Activated naive CD4-positive, alpha-beta T cell (primary cell): Measurements from ENCODE around the gene RPS15A.

ENCODE experiments used
- DNase-seq, 4 experiments: peaks; one replicate each; lab custom pipeline; 2025; lab: John Stamatoyannopoulos, UW

The RPS15A gene

DNA sequence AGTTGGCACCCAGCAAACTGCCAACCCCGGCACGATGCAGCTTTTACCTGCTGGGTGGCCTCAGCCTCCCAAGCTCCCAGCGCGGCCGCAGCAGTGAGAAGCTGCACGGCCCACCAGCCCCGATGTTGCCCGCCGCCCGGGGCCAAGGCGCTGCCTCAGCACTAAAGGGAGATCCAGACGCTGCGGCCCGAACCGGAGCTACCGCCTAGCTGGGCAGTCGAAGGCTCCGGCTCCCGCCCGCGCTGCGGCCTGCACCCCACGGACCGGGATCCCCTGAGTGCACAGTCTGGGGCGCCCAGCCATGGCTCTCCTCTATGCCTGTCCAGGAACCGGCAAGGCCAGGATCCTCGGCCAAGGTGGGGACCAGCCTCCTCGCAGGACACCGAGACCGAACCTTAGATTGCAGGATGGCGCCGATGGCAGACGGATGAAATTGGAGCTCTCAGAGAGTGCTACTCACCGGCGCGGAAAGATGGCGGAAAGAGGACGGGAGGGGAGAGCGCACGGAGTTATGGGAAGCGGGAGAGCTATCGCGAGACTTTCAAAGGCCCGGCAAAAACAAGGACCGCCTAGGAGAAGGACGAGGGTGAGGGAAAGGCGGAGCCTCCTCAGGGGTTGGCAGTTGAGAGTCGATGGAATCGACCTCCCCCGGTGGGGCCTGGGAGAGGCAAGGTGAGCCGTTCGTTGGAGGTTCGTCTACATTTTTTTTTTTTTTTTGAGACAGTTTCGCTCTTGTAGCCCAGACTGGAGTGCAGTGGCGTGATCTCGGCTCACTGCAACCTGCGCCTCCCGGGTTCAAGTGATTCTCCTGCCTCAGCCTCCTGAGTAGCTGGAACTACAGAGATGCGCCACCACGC, at the start of gene RPS15A:
RPS15A (minus strand) TSS at position 485 of the 857 bp plus-strand sequence. CDS start 1,221 bp downstream, outside the sequence.
- DNase-seq, result peak; percentile 73 to 83 (median 76)

DNA sequence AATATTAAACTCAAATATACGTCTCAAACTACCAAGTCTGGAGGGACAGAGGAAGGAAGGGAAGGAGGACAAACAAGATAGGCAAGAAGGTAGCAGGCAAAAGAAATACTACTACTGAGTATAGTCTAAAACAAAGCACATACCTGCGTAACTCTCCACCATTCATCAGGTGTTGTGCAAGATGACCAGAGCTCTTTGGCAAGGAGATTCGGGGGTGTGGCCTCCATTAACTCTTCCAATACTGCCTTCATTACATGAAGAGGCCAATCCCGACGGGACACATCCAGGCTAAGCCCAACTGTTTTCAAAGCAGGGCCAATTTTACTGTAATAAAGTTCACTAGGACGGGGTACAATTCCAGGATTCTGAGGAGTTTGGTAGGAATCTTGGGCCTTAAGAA, 49.4 kb upstream of the RPS15A start:
- DNase-seq, result no peak

DNA sequence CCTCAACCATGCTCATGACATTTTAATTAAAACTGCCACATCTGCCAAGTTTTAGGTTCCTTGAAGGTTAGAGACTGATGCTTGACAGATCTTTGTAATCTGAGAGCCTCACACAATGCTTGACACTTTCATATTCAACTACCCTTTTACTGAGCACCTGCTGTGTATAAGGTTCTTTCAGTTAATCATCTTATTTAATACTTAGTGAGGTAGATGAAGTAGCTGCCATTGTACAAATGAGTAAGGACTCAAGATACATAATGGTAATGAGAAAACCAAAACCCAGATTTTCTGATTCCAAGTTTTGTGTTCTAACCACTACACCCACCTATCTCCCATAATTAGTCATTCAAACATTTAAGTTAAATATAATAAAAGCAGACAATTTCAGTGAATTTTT, 46.6 kb upstream of the RPS15A start:
- DNase-seq, result no peak

DNA sequence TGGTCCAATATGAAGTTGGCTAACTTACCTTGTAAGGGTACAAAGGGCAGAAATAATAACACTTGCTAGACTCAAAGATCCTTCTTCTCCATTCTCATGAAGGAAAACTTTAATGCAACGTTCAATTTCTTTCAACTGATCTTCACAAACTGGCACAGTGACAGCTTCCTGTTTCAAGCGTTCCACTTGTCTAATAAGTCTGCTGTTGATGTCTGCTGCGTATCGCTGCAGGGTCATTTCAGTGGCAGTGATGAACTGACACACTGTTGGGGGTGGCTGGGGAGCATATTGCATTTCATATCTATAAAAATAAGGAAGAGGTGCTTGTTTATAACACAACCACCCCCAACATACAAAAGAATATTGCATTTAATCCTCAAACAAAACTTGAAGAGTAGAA, 44.7 kb upstream of the RPS15A start:
- DNase-seq, result no peak

DNA sequence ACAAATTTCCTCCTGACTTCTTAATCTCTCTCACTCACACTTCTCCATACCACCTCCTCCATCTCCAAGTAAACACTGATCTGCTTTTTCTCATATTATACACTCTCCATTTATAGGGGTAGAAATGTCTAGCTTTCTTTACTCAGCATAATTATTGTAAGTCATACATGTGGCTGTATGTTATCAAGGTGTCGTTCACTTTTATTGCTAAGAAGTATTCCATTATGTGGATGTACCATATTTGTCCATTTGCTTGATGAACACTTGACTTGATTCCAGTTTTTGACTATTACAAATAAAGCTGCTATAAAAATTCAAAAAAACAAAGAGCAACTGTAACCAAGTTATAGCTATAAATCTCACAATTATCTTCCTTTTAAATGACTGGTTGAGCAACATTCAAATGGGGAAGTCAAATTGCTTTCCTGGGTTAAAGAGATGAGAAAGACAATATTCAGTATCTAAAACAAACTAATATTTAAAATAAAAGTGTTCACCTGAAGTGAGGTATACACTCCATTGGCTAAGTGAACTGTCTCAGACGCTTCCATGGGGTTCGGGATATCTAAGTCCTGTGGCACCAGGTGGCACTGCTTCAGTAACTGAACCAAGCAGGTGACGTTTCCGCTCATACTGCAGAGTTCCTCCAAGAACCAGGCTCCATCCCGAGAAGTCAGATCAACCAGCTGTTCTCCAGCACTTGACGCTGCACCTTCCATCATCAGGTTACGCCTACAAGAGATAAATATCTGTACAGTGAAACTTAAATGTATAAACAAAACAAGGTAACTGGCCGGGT, 43.8 kb upstream of the RPS15A start:
- no peak for DNase-seq

DNA sequence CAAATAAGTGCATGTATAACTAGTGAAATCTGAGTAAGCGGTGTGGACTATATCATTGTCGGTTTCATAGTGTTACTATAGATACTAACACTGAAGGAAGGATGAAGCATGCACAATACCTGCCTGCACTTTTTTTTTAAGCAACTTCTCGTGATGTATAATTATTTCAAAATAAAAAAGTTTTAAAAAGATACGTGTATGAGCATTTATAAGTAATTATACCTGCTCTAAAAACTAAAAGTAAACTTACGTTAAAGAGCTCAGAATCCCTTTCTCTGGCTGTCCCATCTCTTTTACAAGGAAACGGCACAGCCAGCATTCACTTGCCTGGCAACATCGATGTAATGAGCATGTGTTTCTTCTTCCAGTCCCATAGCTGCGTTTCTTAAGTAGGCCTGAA, 42.5 kb upstream of the RPS15A start:
- DNase-seq, result no peak

DNA sequence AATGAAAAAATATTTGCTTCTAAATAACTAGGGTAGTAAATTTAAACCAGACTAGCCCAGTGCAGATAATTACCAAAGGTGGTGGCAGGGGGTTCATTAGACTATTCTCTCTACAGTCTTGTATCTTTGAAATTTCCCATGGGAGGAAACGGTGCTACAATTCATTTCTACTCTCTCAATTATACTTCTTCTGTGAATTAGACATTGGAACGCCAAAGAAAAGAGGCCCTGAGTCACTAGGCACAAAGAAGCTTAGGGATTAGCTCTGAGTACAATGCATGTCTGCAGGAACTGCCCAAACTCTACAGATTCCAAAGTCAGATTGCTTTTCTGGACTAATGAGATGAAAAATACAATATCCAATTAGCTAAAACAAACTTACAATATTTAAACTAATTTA, 41.9 kb upstream of the RPS15A start:
- no peak for DNase-seq

DNA sequence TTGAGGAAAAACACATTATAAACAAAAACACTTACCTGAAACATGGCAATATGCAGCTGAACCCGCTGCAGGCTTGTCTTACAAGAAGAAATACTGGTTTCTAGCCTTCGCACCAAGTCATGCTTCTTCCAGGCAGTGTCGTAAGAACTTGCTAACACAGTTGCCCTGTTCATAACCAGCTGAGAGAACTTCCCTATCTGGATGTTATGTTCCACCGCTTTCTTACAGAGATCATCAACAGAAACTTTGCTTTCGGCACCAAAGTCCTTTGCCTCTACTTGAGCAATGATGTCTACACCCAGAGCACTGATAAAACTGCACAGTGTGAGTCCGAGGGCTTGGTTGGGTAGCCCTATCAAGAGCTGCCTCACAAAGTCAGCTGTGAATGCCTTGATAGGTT, 39.1 kb upstream of the RPS15A start:
- DNase-seq, result no peak

DNA sequence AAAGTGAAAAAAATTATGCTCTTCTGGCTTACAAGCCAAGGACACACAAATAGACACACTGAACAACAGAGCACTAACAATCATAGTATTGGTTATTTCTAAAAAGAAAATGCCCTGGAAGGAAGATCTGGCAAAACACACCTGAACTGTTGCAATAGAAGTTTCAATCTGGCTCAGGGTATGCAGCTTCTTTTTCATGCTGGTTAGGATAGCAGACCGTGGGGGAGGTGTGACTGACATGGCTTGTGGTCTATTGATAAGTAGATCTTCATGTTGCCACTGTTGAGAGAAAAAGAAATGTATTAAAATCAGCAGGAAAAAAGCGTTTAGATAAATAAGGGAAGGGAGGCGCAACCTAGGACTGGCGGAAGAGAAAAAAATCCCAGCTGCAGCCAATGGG, 37.8 kb upstream of the RPS15A start:
- no peak for DNase-seq

DNA sequence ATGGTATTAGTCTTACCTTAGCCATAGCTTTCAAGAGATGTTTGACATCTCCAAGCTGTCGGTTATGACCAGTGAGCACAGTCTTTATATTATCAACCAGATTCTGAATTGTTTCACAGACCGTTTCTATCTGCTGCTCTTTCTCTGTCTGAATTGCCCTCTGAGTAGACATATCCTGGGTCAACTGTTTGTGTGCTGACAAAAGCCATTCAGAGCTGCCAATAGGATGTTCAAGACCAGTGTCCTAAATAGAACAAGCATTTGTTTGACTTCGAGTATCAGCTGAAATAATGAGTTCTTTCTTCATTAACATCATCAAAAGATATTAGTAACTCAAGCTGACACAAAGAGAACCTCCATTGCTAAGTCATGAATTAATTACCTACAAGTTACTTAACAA, 26.2 kb upstream of the RPS15A start:
- no peak for DNase-seq

DNA sequence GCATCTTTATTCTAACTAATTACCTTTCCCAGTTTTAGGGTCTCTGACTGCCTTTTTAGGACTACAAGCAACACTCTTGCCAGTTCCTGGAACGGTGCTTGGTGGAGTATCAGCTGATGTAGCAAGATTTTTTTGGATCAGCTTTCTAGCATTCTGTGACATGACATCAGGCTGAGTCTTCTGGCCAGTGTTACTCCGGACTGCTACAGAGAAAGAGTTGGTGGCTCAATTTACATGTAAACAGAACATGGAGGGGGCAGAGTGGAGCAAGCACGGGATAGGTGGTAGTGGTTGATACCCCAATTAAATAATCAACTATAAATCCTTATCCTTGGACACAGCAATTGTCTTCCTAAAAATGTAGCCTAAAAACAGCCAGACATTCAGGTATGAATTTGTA, 21.8 kb upstream of the RPS15A start:
- no peak for DNase-seq

DNA sequence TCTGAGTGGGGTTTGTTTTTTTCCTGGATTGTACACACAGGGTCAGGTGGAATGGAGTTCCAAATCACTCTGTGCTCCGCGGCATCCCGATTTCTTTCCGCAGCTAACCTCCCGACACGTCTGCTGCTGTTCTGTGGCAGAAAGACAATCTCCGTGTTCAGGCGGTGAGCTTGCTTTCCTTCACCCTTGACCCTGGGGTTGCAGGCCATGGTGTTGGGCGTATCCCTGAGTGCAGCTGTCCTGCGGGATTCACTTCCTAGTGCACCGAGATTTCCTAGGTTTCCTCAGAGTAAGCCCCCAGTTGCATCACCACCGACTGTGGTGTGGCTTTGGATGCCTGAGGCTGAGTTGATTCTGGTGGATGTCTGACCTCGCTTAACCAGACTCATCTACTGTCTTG, 19.0 kb upstream of the RPS15A start:
- DNase-seq, result no peak

DNA sequence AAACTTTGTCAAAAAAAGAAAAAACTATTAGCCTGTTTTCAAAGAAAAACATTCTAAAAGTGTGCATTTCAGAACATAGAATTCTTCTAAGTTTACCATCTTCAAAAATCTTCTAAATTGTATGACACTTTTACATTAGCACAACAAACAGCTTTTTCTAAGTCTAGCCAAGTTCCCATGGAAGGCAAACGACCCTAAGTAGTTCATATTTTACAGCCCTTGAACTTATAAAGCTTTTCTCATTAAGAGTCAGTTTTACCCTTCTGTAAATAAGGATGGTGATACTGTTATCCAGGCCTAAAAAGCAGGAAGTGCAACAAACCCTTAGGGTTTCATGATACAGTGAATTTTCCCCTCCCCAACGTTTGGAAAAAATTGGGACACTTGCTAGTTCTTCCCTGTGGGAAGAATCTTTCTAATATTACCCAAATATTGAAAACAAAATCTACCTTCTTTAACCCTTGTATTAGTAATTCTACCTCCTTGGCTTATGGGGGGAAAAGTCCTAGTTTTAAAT, 15.2 kb upstream of the RPS15A start:
- DNase-seq, result no peak

DNA sequence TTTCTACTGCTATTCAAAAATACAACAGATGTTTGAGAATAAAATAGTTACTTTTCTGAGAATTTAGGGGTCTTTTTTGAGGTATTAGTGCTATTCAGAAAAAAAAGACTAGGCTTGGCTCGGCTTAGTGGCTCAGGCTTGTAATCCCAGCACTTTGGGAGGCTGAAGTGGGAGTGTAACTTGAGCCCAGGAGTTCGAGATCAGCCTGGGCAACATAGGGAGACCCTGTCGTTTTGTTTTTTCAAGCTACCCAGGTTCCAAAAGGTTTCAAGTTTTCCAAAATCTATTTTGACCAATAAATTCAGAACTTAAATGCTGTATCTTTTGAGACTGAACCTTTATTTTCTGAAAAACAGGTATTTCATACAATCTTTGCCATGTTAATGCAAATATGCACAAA, 14.4 kb upstream of the RPS15A start:
- DNase-seq, result no peak

DNA sequence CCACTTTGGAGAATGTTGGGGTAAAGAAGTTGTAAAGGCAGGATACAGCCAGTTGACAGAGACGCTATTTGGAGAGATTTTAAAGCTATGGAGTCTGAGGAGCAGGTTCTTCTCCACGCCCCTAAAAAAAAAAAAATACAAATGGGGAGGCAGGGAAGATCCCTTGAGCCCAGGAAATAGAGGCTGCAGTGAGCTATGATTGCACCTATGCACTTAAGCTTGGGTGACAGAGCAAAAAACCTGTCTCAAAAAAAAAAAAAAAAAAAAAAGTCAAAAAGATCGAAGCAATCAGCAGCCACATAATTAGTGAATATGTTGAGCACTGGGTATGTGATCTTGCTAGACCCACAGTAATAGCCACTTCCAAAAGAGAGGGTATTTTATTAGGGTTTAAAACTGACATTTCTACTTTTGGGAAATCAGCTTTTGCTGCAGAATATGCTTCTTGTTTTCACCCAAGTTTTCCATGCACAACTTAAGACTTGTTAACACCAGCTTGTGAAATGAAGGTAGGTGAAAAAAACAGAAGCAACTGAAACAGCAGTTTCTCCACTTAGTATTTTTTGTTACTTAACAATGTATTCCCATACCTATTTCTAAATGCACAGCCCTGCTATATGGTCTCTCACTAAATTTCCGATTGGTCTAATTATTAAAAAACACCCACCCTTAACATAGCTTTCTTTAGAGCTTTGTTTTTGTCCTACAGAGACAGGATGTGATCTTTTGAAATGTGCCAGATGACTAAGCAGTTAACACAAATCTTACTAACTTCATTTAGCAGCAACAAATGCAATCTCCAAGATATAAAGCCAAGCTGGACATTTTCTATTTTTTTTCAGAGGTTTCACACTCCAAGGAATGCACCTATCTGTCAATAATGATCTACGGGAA, 13.7 kb upstream of the RPS15A start:
- no peak for DNase-seq

DNA sequence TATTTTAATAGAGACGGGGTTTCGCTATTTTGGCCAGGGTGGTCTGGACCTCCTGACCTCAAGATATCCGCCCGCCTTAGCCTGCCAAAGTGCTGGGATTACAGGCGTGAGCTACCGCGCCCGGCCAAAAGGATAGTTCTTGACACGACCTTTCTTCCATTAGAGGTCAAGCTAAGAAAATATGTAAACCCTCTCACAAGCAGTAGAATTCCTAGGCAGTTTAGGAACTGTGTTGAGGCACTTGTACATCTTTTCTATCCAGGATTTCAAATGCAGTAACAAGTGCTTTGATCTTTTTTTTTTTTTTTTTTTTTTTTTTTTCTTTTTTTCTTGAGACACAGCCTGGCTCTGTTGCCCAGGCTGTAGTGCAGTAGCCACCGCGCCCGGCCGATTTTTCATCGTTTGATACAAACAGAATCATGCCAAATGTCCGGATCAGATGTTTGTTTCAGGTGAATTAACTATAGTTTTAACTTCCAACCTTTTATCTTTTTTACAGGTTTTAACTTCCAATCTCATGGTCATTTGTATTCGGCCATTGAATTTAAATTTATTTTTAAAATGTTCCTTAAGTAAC, 12.7 kb upstream of the RPS15A start:
- DNase-seq, result no peak

DNA sequence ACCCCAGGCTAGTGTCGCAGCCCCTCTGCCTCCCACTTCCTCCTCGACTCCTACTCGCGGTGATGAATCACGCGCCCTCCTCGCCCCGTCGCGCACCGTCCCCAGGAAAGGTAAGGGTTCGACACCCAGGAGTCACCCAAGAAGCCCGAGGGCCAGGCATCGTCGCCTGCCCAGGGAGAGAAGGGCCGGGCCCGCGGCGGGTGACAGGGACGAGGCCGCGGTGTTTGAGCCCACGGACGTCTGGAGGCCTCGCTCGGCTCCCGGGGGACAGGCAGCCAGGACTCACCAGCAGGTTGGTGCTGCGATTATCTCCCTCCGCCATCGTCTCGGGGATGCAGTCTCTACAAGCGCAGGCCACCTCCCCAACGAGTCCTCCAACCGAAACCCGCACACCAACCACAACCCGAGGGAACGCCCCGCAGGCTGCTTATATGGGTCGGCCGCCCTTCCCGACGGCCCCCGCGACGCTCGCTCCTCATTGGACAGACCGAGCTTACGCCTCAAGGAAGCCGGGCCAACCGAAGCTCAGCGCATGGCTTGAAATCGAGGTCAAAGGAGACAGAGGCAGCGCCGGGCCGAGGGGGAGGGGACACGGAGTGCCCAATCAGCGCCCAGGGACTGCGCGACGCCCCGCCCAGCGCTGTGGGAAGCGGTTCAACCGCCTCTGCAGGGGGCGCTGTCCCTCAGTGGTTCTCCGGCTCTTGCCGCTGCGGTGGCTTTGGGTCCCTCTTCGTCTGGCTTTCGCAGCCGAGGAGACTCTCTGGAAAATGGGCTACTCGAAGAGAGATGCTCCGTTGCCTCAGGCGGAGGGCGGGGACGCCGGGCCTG, 11.2 kb upstream of the RPS15A start, which contains the start of gene ARL6IP1:
ARL6IP1 (minus strand) TSS at position 405 of the 828 bp plus-strand sequence; CDS start at position 322, 83 bp downstream.
- DNase-seq, result peak; percentile 96 to 100 (median 98)

DNA sequence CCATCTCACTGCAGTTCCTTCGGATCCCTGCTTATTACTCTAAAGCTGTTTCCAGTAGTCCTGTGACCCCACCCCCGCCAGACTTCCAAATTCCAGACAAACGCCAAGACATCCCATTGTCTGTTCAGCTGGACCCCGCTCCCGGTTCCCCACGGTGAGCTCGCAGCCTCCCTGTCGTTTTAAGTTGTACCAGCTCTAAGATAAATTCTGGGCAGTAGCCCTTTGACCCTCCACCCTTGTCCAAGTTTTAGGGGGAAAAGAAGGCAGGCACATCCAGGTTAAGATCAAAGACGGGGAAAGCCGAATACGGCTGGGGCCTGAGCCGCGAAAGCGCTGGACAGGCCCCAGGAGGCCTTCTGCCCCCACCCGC, 10.6 kb upstream of the RPS15A start:
- DNase-seq, result no peak

DNA sequence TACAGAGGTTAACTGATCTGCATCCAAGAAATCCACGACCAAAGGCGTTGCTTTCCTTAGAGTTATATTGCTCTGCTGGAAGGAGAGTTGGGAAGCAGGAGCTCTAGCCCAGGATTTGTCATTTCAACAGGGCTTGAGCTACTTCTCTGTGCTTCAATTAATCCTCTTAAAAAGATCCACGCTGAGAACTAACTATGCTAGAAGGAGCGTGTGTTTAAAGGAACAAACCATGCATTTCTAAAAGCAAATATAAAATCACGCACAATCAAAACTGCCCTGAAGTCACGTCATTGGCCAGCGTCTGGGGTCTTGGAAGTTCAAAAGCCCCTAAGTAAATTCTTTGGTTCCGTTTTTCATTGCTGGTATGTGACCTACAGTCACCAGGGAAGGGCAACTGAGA, 10.2 kb upstream of the RPS15A start:
- DNase-seq, result no peak

DNA sequence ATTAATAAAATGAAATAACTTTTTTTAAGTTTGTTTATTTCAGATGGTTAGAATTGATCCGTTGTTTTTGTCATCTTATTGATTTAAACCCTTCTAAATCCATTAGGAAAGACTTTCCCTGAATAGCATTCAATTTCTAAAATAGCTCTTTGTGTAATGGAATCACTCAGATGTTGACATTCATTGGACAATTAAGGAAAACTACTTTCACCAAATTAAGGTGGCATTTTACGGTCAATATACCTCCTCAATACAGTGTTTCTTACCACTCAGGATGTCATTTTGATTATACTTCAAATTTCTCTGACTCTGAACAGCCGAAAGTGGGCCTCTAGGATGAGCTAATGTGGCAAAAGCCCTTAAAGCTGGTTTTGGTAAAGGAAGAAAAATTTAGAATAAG, 9.4 kb upstream of the RPS15A start:
- no peak for DNase-seq

DNA sequence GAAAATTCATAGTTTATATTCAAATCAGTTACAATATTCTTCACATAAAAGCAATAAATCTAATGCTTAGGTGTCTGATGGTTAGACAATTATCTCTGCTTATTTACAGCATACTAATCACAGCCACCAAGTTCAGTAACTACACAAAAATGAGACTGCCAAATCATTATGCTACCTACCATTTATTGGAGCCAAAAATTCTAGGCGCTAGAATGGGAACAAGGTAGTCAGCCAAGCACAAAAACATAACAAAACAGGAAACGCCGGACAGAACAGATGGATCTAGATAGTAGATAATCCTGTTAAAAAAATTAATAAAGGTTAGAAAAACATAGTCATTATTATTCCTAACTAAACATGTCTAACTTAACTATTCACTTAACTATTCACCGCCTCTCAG, 7.6 kb upstream of the RPS15A start:
- DNase-seq, result no peak
